Retina (tissue), 1 donor: ENCODE results near the gene SNCB.

Source experiments
- DNase-seq: peaks from one replicate; pipeline ENCODE4 v3.0.0-alpha.2; 2016

SNCB gene

GRCh38 chr5:176643491-176644219, 13.3 kb upstream of the SNCB start:
- DNase-seq: no peak

GRCh38 chr5:176642675-176643490, 12.5 kb upstream of the SNCB start:
- DNase-seq: no peak

DNA sequence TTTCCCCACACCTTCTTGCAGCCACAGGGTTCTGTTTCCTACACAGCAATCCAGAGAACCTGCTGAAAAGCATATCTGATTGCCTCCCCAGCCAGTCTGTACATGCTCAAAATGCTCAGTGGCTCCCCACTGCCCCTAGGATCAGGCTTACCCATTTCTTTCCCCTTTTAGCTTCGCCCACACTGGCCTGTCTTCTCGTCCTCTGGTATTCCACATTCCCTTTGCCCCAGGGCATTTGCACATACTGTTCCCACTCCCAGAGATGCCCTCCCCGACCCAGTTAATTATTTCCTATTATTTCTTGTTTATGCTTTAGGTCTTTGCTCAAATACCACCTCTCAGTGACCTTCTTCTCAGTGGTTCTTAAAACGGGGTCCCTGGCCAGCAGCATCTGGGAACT, 10.3 kb upstream of the SNCB start:
- DNase-seq: no peak

- DNase-seq: no peak
These were observed 9.6 kb upstream of the SNCB start for GRCh38 chr5:176639981-176640380.

- no peak for DNase-seq
These were observed 8.9 kb upstream of the SNCB start for GRCh38 chr5:176639208-176639607.

GRCh38 chr5:176638437-176638836, 8.1 kb upstream of the SNCB start:
- no peak for DNase-seq

- no peak for DNase-seq
These were observed 7.2 kb upstream of the SNCB start for GRCh38 chr5:176637556-176637955.

DNA sequence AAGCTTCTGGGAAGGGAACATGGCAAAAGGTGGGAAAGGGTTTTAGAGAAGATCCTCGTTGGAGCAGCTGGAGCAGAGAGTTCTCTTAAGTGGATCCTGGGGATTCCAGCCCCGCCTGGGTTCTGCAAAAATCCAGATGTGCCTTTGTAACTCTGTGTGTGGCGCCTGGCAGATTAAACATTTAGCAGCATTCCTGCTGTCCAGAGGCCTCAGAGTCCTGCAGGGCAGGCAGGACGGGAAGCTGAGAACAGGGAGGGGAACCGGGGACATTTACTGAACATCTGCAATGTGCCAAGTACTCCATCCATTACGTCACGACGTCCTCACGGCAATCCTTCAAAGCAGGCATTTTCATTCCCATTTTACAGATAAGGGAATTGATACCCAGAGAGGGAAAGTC, 6.1 kb upstream of the SNCB start:
- no peak for DNase-seq

DNA sequence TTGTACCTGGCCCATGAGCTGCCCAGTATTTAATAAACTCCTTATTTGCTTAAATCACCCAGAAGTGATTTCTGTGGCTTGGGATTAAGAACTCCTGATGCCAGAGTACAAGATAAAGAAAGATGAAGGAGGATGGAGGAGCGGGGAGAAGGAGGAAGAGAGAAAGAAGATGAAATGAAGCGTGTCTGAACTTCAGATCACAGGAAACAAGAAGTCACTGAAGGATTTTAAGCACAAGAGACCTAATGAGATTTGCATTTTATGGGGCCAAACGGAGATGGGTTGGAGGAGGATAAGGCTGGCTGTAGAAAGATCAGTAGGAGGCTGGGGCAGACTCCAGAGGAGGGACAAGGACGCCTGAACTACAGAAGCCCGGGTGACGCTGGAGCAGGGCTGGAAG, 3.3 kb upstream of the SNCB start:
- no peak for DNase-seq

DNA sequence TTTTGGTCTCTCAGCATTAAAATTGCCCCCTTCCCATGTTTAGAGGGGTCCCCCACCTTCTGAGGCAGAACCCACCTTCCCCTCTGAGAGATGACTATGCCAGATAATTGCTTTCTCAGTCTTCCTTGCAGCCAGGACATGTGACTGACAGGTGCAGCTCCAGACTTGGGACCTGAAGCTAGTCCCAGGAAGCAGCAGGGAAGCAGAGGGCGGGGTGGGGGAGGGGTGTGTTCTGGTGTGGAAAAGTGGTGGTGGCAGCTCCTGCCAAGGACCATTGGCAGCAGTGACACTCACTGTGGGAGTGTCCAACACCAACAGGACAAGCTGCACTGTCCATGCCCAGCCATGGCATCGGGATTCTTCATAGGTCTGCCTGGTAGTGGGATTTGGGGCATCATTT, 2.4 kb upstream of the SNCB start:
- no peak for DNase-seq

DNA sequence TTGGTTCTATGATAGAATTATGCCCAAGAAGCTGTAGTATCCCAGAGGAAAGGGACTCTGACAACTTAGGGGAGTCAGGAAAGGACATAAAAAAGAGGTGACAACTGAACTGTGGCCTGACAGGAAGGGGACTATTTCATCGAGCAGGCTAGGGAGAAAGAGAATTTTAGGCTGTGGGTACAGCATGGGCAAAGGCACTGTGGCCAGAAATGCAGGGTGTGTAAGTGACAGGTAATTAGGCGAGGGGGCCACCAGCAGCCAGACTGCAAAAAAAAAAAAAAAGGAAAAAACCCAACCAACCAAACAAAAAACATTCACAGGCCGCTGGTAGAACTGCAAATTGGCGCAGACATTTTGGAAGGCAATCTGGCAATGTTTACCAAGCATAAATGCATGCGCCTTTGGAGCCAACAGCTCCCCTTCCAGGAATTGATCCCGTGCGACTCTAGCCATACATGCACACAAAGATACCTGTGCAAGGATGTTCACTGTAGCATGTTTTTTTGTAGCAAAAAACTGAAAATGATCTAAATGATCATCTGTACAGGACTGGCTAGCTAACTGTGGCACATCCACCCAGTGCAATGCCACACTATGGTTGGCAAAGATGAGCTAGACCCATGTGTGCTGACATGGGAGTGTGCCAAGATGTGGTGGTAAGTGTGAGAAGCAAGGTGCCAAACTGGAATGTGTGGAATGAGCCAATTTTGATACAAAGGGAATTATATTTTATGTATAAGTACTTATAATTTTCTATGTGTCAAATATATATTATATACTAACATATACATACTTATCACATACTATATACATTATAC, 1.3 kb upstream of the SNCB start:
- no peak for DNase-seq

- DNase-seq: no peak
These were observed 418 bp upstream of the SNCB start for GRCh38 chr5:176630681-176631222.

- no peak for DNase-seq
These were observed 949 bp downstream of the SNCB start for GRCh38 chr5:176629317-176629852.

DNA sequence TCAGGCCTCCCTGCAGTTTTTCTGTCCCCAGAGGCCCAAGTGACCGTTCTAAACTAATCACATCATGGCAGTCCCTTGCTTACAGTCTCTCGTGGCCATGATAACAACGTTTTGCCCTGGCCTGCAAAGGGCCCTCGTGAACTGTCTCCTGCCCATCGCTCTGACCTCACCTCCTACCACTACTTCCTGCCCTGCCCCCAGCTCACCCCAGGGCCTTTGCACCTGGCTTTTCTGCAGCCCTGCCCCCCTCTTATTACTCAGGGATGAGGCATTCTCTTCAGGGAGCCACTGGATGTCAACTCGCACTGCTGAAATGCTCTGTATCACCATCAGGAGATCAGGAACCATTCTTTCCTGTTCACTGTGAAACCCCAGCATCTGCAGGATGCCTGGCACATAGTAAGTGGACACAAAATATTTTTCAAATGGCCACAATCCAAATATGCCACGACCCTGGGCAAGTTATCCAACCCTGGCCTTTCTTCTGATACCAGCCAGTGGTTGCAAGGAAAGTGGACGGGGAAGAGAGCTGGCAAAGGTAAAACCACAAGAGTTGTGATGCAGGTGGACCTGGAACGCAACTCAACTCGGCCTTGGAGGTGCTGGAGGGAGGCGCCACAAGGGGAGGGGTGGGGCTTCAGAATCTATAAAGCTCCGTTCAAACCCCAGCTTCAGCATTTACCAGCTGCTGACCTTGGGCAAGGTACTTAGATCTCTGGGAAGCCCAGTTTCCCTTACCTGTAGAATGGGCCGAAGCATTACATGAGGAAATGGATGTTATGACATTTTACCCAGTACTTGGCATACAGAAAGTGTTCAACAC, 1.7 kb downstream of the SNCB start:
- DNase-seq: no peak

DNA sequence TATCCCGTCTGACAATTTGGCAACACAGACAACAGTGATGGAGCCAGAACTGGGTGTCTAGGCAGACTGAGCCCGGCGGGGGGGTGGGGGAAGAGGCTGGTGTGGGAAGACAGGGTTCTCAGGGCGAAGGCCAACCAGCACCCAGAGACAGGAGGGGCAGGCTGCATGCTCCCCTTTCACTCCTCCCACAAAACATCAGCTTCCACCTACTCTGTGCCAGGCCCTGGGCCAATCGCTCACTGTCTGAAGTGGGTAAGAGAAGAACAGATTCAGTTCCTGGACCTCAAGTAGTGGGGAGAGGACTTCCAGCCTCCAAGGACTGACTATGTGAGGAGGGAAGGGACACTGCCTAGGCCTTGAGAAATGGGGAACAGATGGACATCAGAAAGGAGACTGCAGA, 2.8 kb downstream of the SNCB start:
- no peak for DNase-seq

DNA sequence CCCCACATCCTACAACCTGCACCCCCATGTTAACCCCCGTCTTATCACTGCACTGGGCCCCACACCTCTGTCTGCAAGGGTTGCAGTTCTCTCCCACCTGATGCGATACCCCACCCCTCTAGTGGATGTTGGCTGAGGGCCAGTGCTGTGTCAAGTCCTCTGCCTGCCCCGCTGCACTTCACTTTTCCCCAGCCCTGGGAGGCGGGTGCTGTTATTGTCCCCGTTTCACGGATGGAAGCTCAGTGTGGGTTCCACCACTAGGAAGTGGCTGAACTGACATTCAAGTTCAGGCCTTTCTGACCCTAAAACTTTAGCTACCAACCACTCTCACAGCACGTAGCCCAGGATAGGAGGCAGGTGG, 3.5 kb downstream of the SNCB start:
- no peak for DNase-seq

DNA sequence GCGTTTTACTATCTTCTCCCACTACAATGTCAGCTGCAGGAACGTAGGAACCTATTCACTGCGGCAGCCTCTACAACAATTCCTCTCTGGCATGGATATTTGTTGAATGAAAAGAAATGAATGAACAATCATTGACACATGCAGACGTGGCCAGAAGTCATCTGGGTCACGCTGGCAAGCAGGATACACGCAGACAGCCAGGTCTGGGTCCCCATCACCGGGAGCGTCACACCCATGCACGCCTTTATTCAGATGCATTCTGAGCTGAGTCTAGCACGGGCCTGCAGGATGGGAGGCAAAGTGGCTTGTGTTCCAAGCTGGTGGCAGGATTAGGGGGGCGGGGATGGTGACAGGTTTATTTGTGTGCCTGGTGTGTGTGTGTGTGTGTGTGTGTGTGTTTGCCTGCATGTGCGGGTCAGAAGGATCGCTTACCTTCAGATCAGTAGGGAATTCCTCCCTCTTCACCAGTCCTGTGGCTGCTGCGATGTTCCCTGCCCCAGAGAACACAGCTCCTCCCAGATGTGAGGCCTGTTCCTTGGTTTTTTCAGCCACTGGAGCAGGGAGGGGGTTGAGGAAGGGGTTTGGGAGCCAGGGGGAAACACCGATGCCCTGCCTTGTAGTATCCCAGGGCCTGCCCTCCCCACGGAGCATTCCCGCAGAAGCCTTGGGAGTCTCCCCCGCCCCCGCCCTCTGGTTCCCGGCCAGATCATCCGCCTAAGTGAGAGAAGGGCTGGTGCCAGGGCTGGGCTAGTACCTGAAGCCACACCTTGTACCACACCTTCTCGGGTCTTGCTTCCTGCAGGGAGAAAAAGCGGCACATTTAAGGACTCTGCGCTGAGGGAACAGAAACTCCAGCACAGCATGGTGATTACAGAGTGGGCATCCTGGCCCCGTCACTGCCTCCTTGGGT, 4.1 kb downstream of the SNCB start:
- no peak for DNase-seq

- DNase-seq: no peak
These were observed 4.8 kb downstream of the SNCB start for GRCh38 chr5:176625512-176625911.

GRCh38 chr5:176624938-176625337, 5.4 kb downstream of the SNCB start:
- DNase-seq: no peak

GRCh38 chr5:176624142-176624541, 6.2 kb downstream of the SNCB start:
- no peak for DNase-seq

- no peak for DNase-seq
These were observed 8.7 kb downstream of the SNCB start for GRCh38 chr5:176621661-176622079.
